Embryonic facial prominence (tissue), 1 donor: Measurements from ENCODE around the gene SH3RF3.

Source experiments
- DNase-seq: peaks from one replicate; pipeline ENCODE4 v3.0.0-alpha.2; 2016; ENCODE audit errors: extremely low spot score

Gene SH3RF3

DNA sequence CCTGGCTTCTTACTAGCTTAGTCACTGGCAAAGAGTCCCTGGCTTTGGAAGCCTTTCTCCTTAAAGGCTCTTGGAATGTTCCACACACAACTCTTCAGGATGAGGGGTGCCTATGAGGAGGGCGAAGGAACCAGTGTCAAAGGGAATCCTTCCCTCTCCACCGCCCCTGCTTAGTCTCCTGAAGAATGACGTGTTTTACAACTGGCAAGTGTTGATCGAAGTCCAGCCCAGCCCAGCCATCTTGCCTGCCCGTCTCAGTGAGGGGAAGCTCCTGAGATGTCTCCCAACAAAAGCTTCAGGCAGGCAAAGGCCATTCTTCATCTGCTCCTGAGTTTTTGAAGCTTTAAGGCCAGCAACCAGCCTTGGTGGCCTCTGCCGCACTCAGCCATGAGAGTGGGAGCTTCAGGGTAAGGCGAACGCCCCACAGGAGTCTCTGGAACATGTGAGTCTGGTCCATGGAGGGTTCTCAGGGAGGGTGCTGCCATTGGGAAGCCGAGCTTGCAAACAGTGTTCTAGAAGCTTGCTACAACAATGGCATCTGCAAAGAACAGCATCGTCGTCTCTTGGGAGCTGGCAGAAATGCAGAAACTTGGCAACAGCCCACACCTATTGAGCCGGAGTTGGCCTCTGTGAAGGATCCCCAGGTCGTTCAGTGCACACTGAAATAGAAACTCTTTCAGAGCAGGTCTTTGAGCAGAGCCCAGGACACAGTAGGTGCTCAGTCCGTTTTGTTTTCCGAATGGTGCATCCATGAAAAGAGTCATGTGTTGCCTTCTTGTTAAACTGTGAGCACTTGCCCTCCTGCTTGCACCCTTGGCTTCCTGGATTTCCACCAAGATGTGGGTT lies 264.0 kb downstream of the SH3RF3 start:
- DNase-seq: no peak

DNA sequence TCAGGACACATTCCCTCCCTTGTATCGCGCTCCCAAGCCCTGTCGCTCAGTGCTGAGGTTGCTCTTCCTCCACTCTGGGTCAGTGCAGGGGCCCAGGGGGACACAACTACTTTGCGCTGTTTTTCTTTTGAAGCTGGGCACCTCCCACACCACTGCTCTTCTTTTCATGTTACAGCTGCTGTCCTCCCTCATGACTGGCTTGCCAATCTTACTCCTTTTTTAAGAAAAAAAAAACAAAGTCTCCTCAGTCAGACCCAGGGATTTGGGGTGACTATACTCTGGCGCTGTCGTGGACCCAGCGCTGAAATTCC lies 264.6 kb downstream of the SH3RF3 start:
- no peak for DNase-seq

DNA sequence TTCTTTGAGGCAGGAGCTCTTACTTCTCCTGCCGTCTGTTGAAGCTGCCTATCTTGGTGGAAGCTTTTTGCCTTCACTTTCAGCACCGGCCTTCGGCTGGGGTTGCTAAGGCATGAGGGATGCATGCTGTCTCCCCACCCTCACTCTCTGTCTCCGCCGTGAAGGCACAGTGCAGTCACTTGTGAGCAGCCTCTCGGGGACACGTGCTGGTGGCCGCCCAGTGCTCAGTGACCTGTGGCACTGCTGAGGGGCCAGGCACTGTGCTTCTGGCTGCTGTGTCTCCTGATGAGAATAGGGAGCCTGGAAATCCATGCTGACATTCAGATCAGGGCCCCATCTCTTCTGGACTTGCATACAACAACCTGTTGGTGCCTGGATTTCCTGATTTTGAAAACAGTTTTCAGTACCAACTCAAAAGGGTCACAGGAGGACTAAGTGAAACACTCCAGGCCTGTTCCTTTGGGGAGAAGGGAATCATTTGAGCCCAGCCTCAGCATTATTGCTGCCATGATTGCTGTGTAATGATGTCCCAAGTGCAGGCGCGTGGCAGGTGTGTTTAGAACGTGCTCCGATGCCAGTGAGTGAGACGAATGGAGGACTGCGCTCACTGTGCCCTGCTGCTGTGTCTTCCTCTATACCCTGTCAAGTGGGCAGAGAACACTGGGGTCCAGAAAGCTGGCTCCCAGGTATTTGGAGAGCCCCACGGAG lies 266.6 kb downstream of the SH3RF3 start:
- DNase-seq: no peak

DNA sequence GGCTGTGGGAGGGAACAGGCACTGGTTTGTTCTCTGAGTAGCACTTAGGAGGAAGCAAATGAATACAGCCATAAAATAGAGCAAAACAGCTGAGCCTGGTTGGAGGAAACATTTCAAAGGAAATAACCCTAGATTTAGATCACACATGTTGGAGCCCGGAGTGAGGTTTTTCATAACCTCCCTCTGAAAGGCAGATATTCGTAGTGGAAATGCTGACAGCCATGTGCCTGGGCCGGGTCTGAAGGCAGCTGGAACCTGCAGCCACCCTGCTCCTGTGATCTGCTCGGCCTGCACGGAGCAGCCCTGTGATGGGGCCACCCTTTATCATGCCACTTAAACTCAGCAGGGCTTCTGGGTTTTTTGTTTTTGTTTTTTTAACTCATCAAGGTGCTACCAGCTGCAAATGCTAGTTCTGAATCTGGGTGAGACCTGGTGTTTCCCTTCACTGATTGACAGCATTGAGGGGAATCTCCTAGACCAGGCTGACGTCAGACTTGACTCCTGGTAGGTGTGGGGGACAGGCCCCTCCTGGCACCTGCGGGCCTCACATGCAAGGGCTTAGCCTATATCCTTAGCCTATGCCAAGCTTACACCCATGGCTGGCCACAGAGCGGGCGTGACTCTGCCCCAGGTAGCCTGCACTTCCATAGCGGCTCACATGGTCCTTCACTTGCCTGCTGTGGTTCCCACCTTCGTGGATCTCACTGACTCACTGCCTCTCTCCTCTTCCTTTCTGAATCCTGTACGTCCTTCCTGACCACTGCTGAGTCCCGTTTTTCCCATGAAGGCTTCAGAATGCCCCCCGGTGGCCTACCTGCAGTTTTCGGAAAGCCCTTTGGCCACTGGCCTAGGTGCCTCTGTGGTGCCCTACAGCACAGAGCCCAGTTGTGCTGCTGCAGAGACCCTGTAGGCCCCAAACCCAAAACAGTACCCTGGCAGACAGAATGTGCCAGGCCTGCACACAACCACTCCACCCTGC lies 267.5 kb downstream of the SH3RF3 start:
- DNase-seq: no peak

DNA sequence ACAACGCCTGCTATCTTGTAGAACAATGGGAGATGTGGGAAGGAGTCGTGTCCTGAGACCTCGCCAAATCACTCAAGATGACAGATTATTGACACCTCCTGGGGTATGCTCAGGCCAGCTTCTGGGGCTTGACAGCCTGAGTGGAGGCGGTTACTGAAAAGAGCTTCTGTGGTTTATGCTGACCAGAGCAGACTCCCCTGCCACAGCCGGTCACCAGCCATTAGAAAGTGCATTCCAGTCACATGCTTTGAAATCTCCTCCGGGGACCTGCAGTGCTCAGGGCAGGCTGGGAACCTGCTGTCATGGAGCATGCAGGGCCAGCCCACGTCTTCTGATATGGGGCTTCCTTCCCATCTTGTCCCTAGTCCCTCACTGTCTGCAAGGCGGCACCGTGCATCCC lies 268.9 kb downstream of the SH3RF3 start:
- DNase-seq: no peak

DNA sequence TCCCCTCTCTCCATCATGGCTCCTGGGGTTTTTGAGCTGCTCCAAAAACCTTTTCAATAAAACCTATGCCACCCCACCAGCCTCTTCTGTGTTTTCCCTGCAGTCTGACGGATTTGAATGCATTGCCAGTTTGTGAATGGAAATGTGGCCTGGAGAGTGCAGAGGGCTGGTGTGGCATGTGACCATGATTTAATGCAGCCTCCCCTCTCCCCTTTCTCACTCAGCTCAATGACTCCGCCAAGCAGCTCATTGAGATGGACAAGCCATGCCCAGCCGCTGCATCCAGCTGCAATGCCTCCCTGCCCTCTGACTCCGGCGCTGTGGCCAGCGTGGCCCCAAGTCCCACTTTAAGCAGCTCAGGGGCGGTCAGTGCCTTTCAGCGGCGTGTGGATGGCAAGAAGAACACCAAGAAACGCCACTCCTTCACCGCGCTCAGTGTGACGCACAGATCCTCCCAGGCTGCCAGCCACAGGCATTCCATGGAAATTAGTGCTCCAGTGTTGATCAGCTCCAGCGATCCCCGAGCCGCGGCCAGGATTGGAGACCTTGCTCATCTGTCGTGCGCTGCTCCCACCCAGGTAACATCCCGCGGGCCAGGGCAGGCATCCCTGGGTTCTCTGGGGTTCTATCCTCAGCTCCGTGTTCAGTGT lies 269.5 kb downstream of the SH3RF3 start:
- no peak for DNase-seq

DNA sequence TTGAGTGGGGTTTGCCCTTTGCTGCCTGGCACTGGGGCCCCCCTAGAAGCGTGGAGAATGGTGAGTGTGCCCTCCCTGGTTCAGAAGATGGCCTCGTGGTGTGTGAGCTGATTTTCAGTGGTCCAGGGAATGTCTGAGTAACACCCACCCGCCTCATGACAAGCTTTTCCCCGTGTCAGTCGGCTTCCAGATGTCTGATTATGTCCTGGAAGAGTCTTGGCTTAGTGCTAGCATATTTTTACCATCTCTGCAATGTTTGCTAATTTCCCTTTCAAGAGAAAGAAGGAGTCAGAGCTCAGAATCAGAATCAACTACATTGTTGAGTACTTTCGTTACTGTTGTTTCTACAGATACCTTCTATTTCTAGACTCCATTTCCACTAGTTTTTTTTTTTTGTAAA lies 270.1 kb downstream of the SH3RF3 start:
- peak; percentile 14 for DNase-seq

DNA sequence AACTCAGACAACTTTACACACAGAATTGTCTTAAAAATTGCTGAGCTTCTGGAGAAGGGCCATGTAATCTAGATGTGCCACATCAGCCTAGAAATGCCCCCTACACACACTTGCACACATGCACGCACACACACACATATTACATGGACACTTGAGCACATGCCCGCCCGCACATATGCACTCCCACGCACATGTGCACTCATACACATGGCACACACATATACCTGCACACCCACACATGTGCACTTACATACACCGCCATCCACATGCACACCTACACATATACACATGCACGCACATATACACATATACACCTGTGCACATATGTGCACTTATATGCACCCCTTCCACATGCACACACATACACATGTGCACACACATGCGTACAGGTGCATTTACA lies 271.1 kb downstream of the SH3RF3 start:
- no peak for DNase-seq

DNA sequence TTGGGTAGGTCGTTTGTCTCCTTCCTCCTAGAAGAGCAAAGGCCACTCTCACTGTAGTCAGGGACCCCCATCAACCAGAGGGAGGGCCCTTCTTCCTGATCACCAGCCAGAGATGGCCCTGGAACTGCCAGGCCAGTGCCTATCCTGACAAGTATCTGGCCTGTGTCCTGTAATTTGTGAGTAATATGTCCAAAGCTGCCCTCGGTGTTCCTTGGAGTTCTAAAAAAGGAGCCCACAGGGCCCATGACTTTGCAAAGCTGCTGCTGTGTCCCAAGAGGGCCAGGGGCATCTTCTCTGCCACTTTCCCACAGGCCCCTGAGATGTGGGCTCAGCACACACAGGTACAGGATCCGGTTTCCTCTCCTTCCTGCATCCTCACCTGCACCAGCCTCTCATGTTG lies 272.4 kb downstream of the SH3RF3 start:
- DNase-seq: no peak

DNA sequence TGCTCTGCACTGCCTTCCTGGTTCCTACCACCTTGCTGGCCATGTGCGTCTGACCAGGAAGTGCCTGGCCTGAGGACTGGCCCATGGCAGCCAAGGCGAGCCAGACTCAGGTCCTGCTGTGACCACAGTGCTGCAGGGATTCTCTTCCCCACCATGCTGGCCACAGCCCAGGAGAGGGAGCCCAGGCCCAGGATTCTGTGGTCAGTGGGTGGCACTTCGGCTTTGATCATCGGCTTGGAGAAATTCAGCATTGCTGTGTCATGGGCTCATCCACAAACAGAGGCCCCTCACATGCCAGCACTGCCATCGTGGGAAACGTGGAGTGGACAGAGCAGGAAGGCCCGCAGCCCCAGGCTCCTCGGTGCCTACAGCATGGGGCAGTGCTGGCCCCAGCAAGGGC lies 273.2 kb downstream of the SH3RF3 start:
- DNase-seq: no peak

DNA sequence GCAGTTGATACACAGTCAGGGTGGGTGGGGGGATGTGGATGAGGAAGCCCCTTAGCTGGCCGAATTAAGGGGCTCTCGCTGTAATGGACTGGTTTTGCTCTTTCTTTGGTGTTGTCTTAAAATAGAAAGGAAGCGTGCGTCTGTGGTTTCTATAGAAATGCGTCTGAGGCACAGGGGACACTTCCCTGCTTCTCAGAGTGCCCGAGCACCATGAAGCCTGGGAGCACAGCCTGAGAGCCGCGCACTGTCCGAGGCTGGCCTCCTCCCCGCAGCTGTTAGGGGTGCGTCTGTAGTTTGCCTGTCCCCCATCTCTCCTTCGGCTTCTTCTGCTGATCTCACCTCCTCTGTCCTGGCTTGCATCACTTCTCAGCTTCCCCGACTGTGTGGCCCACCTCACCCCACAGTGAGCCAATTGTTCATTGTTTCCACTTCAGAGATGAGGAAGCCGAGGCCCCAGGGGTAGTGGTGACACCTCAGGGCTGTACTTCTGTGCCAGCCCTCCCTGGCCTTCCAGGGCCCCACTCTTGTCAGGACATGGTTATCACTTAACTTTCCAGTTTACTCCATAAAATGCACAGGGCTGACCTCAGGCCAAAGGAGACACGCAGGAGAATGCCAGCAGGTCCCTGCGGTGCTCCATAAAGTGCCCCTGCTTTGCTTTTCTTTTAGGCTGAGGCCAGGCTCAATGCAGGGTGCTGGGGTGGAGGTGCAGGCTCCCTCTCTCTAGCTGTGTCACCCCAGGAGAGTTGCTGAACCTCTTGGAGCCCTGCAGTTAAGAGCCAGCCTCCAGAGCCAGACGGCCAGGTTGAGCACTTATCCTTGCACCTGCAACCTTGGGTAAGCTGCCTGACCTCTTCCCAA lies 274.2 kb downstream of the SH3RF3 start:
- no peak for DNase-seq

DNA sequence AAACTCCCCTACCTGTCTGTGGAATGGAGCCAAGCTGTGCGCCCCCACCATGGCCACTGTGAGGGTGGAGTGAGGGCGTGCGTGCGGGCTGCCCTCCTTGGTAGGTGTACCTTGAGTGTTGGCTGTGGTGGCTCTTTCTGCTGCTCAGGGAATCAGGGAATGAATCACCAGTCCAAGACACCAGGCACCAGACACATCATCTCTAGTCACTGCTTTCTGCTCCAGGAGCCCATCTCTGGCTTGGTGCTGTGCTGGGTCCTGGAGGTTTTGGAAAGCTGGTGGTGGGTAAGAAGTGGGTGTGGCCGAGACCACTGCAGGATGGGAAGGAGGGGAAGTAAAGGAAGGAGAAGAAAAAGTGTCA lies 274.8 kb downstream of the SH3RF3 start:
- no peak for DNase-seq

DNA sequence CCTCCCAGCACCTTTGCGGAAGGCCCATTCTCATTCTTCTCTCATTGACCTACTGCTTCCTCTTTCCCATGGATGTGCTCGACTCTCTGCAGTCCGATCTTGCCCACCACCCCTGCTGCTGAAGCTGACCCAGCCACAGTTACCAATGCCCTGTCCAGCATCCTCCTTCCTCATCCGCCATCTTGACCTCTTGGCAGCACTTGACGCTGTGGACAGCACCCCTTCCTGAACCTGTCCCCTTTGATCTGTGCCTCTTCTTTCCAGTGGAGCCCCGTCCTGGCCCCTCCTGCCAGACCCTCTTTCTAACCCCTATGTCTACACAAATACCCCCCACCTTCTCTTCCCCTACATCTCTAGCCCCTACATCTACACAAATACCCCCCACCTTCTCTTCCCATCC lies 275.7 kb downstream of the SH3RF3 start:
- DNase-seq: no peak

DNA sequence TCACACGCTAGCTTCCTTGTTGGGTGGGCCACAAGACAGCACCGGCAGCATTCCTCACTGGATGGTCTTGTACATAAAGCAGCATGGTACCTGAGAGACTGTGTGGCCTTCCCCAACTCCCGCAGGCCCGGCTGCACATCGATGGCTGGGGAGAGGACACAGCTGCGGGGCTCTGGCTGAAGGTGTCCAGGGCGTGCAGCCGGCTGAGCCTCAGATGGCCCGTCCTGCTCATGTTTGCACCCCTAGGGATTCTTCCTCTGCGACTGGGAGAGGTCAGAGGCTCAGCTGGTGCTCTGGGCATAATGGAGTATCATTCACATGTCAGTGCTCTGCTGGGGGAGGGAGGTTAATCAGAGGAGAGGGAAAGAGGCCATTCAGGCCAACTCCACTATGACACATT lies 276.9 kb downstream of the SH3RF3 start:
- no peak for DNase-seq

DNA sequence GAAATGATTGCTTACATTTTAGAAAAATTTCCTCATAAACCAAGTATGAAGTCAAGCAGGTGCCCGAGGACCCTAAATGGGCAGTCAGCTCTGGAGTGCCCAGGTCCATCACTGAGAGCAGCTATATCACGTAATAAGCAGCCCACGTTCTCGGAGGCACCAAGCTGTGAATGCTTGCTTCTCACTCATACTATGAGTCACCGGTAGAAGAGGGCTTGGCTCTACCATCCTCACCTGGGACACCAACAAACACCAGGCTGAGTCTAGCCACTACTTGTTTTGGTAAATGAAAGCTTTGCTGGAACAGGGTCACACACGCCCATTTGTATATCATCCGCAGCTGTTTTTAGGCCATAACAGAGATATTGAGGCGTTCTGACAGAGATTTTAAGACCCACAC lies 277.3 kb downstream of the SH3RF3 start:
- DNase-seq: no peak

DNA sequence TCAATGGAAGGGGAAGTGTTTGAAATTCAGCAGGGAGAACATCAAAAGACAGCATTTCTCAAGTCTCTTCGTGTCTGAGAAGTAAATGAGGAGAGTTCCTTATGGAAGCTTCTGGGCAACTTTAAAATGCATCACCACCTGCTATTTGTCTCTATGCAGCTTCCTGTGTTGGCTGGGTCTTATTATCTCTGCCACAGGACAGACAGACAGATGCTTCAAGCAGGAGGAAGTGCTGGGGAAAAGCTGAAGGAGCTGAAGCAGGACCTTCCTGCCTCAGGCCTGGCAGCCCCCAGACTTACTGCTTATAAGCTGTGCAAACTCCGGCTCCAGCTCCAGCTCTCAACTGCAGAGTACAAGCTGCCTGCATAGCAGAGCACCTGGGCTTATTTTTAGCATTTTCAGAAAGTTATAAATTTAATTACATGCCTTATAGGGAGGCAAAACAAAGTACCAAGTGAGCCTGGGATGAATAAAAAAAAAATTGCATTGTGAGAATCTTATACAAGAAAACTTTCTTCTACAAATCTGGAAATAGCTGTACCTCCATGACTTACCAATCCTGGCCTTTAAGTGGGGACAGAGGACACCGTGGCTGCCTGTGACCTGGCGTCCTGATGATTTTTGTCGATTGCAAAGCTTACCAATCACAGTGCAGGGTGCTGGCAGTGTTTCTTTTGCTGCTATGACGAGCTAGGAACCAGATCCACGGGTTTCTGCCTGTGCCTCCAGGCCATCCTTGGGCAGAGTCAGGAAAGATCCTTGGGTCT lies 278.5 kb downstream of the SH3RF3 start:
- no peak for DNase-seq

DNA sequence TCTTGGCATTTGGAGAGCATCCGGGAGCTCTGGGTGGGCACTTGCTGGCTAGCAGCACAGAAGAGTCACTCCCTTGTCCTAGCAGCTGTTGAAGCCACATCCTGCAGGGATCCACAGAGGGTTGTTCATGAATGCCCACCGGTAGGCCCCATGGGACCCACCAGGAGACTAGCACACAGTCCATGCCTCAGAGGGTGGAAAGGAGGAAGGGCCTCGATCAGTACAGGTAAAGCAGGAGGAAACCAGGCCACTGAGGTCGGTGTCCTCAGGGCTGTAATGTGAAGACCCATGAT lies 279.0 kb downstream of the SH3RF3 start:
- no peak for DNase-seq

DNA sequence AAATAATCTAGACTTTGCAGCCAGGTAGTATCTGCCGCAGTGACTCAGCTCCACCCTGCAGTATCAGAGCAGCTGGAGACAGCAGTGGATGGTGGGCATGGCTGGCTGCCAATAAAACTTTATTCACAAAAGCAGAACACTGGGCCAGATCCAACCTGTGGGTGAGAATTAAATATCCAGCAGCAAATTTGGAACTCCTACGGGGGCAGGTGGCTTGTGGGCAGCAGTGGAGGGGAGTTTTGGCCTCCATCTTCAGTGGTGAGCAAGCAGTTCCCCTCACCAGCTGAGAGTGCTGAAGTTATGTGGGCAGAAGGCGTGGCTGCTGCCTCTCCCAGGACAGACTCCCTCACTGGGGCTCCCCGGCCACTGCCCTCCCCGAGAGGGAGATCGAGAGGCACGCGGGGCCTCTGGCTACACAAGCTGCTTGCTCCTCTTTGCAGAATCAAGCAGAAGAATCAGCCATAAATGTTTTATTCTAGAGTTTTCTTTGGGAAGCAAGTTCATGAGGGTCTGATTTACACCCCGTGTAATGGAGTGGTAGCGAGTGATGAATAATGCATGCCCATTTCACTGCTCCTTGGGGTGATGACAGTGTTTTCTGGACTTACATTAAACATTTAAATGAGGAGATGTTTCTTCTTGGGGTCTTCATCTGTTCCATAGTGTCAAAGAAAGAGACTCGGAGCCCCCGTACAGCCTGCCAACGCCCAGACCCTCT lies 280.5 kb downstream of the SH3RF3 start:
- DNase-seq: no peak

DNA sequence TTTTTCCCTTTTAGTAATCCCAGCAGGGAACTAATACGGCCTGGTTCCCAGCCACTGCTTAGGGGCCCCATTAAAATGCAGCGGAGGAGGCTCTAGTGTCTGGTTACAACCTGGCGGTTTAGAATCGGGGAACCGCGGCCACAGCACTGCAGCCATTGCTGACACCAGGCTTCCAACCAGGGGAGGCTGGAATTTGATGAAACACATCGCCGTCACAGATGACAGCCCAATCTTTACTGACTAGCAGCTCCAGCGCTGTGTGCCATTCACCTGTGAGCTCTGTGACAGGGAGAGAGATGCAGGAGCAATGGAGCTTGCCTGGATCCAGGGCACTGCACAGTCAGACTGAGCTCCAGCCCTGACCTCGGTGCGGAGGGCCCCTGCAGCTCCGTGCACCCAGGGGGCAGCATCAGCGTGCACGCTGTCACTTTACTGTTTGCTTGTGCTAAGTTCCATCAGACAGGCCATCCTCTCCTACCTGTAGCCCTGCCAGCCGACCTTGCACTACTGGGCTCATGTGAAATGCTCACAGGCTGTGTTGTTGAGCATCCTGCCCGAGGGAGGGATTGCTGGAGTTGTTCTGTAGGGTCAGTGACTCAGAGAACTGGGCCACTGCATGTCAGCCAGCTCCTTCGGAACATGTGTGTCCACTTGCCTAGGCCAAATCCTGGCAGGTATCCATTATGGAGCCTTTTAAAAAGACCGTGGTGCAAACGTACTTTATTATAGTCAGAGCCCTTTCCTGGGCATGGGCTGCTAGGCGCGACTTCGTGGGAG lies 281.2 kb downstream of the SH3RF3 start:
- DNase-seq: no peak
